ENCODE results near the gene NRTN. TPM values are rescaled to one million over a fixed set of nuclear protein-coding genes. Genes with fewer than 3 reads are reported as not detected.

The NRTN gene
- total and polyA plus RNA-seq, 2 of the 13 experiments (the other 11 are each of a cell fraction or from before 2014, with no cell fraction given): 4.1 to 5.3 TPM

GRCh38 chr19:5829567-5830310, 24.9 kb downstream of the NRTN start:
- Histone ChIP-seq H3K36me3 (replicated peaks in 1 of 2; ENCODE audit: control insufficient read depth in 1 of 2, insufficient read depth in 2 of 2, low read length in 2 of 2) (peaks cover 0 to 5% of the 10 kb centered on the region in 2 experiments; a peak in 1 of 5 replicates), H3K27ac (ENCODE audit: extremely low read length, insufficient read depth, low read length) (no peak overlapping the region), H3K27me3 (ENCODE audit: control insufficient read depth in 1 of 2, insufficient read depth in 2 of 2, low read length in 2 of 2) (no peaks in the 10 kb centered on the region; a peak in 1 of 5 replicates), H3K4me2 (ENCODE audit: low read depth, low read length) (peak overlapping the region; percentile 100; the same call in 1 of the 2 replicates), H2AFZ (ENCODE audit: low read length) (no peak overlapping the region), H3K79me2 (ENCODE audit: insufficient read depth, low read length) (peaks cover 12% of the 10 kb centered on the region), H3K4me3 (replicated peaks in 1 of 3; ENCODE audit: insufficient read depth in 1 of 3, low read depth in 2 of 3, low read length in 3 of 3) (peak overlapping the region in 1 of 3 experiments; percentile 90; a peak in 1 of 6 replicates), H3K9me3 (ENCODE audit: low read length) (no peaks in the 10 kb centered on the region), H3K9ac (ENCODE audit: insufficient read depth, low read depth, low read length) (peak overlapping the region; percentile 29; the same call in 1 of the 2 replicates), H3K4me1 (ENCODE audit: insufficient read depth, low read length) (peaks cover 46% of the 10 kb centered on the region), H4K20me1 (ENCODE audit: insufficient read depth, low read length) (no peaks in the 10 kb centered on the region)
- FAIRE-seq (no peak), DNase-seq (ENCODE audit: low spot score) (no peak), ATAC-seq (no peak)
- WGBS (ENCODE audit: low lambda C conversion rate): 82% methylated on average over 11 of the region's 34 CpGs
- POLR2A ChIA-PET: interaction anchor here (2.0 to 4.2 kb wide), 10 partner anchors 9 to 79 kb away, joined by 8 to 96 read pairs (median 33); partner anchors contain the start of genes FUT5, FUT6, NDUFA11 and NRTN
- CTCF ChIA-PET (ENCODE audit: low intra/inter-chr PET ratio, low total read pairs): no interaction called here
- no TSS peak for BruUV-seq (replicated peaks)
- in situ Hi-C loops (cut with HindIII; ENCODE audit: extremely low pct_ligation_motif_present, low pct_unique_long_range_greater_than_20kb) (no loop called here), intact Hi-C loops (cut with micrococcal nuclease; ENCODE audit: unreplicated experiment) (loop anchor here (5.0 kb wide), 1 partner anchor 43 kb away; the partner anchor contains the start of gene FUT5)
- TF ChIP-seq DR1 (CRISPR knock-in tag; IDR thresholded peaks at IDR 0.05) (no peak), ZNF768 (CRISPR knock-in tag; IDR thresholded peaks at IDR 0.05) (peak; percentile 70; the same call in 1 of the 2 replicates), KDM6A (CRISPR knock-in tag; IDR thresholded peaks at IDR 0.05; ENCODE audit: low read depth) (no peak), ZNF766 (CRISPR knock-in tag; IDR thresholded peaks at IDR 0.05; ENCODE audit: borderline replicate concordance) (no peak), AGO1 (IDR thresholded peaks at IDR 0.05; ENCODE audit: low read depth, low read length, poor library complexity, severe bottlenecking) (peak; percentile 60), ZC3H13 (CRISPR knock-in tag; IDR thresholded peaks at IDR 0.05) (peak; percentile 47; the same call in 1 of the 2 replicates), ADNP (CRISPR knock-in tag; IDR thresholded peaks at IDR 0.05) (peak; percentile 74), JARID2 (CRISPR knock-in tag; IDR thresholded peaks at IDR 0.05; ENCODE audit: insufficient replicate concordance) (no peak), AKAP8 (CRISPR knock-in tag; IDR thresholded peaks at IDR 0.05) (peak; percentile 76; the same call in 1 of the 2 replicates), ZMYM3 (CRISPR knock-in tag; IDR thresholded peaks at IDR 0.05) (peak; percentile 87), POLR2G (IDR thresholded peaks at IDR 0.05; ENCODE audit: low read depth, low read length) (peak; percentile 12; the same call in 1 of the 2 replicates), RCOR2 (CRISPR knock-in tag; IDR thresholded peaks at IDR 0.05) (no peak), ZNF160 (CRISPR knock-in tag; IDR thresholded peaks at IDR 0.05) (no peak), ZBTB33 (CRISPR knock-in tag; IDR thresholded peaks at IDR 0.05) (peak; percentile 15; the same call in 1 of the 2 replicates), ZNF605 (CRISPR knock-in tag; IDR thresholded peaks at IDR 0.05) (no peak), FOSL2 (CRISPR knock-in tag; IDR thresholded peaks at IDR 0.05) (no peak), ZSCAN22 (CRISPR knock-in tag; IDR thresholded peaks at IDR 0.05) (no peak)
- TF ChIP-seq, protein P1, sequence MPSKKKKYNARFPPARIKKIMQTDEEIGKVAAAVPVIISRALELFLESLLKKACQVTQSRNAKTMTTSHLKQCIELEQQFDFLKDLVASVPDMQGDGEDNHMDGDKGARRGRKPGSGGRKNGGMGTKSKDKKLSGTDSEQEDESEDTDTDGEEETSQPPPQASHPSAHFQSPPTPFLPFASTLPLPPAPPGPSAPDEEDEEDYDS (CRISPR knock-in tag; IDR thresholded peaks at IDR 0.05): no peak
- TF ChIP-seq, protein P2, sequence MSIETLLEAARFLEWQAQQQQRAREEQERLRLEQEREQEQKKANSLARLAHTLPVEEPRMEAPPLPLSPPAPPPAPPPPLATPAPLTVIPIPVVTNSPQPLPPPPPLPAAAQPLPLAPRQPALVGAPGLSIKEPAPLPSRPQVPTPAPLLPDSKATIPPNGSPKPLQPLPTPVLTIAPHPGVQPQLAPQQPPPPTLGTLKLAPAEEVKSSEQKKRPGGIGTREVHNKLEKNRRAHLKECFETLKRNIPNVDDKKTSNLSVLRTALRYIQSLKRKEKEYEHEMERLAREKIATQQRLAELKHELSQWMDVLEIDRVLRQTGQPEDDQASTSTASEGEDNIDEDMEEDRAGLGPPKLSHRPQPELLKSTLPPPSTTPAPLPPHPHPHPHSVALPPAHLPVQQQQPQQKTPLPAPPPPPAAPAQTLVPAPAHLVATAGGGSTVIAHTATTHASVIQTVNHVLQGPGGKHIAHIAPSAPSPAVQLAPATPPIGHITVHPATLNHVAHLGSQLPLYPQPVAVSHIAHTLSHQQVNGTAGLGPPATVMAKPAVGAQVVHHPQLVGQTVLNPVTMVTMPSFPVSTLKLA (IDR thresholded peaks at IDR 0.05): no peak
